ENCODE measurements around the gene EPC2. TPM values are rescaled to one million over a fixed set of nuclear protein-coding genes. Genes with fewer than 3 reads are reported as not detected.

Gene EPC2
- polyA plus RNA-seq, 1 experiment = 24.7 TPM

GRCh38 chr2:148650881-148651280 lies 6.3 kb downstream of the EPC2 start:
- Histone ChIP-seq H3K27me3 (ENCODE audit: control insufficient read depth, insufficient read depth, low read length) (no peaks in the 10 kb centered on the region), H3K27ac (ENCODE audit: low read depth, low read length) (no peak overlapping the region), H3K9me3 (ENCODE audit: control insufficient read depth, insufficient read depth, low read length) (no peaks in the 10 kb centered on the region), H3K4me3 (ENCODE audit: low read depth, low read length) (no peak overlapping the region)
- ChIA-PET POLR2A (no interaction called here), CTCF (no interaction called here)
- DNase-seq (ENCODE audit: low read depth, low spot score) = no peak
- no peak for TF ChIP-seq CTCF (IDR thresholded peaks at IDR 0.05; ENCODE audit: low read depth, low read length)

GRCh38 chr2:148651972-148652371 lies 7.4 kb downstream of the EPC2 start:
- Histone ChIP-seq H3K27me3 (ENCODE audit: control insufficient read depth, insufficient read depth, low read length) (no peaks in the 10 kb centered on the region), H3K9me3 (ENCODE audit: control insufficient read depth, insufficient read depth, low read length) (no peaks in the 10 kb centered on the region), H3K4me3 (ENCODE audit: low read depth, low read length) (no peak overlapping the region), H3K27ac (ENCODE audit: low read depth, low read length) (no peak overlapping the region)
- ChIA-PET POLR2A (no interaction called here), CTCF (interaction anchor here (0.6 kb wide), 1 partner anchor 909 kb away, joined by 3 read pairs; no protein-coding TSS in a partner anchor)
- no peak for DNase-seq (ENCODE audit: low read depth, low spot score)
- TF ChIP-seq CTCF (IDR thresholded peaks at IDR 0.05; ENCODE audit: low read depth, low read length) = no peak

- Histone ChIP-seq H3K27me3 (ENCODE audit: control insufficient read depth, insufficient read depth, low read length) (no peaks in the 10 kb centered on the region), H3K4me3 (ENCODE audit: low read depth, low read length) (no peak overlapping the region), H3K9me3 (ENCODE audit: control insufficient read depth, insufficient read depth, low read length) (no peaks in the 10 kb centered on the region), H3K27ac (ENCODE audit: low read depth, low read length) (no peak overlapping the region)
- TF ChIP-seq CTCF (IDR thresholded peaks at IDR 0.05; ENCODE audit: low read depth, low read length) = no peak
- CTCF ChIA-PET = no interaction called here
- no peak for DNase-seq (ENCODE audit: low read depth, low spot score)
- POLR2A ChIA-PET = interaction anchor here (1.2 kb wide), 1 partner anchor 8 kb away, joined by 4 read pairs; no protein-coding TSS in a partner anchor
Observed at GRCh38 chr2:148653437-148653836, 8.9 kb downstream of the EPC2 start.

GRCh38 chr2:148654435-148654834 lies 9.9 kb downstream of the EPC2 start:
- no peaks in the 10 kb centered on the region for H3K27me3 ChIP-seq (ENCODE audit: control insufficient read depth, insufficient read depth, low read length)
- H3K9me3 ChIP-seq (ENCODE audit: control insufficient read depth, insufficient read depth, low read length) = no peaks in the 10 kb centered on the region
- ChIA-PET POLR2A (no interaction called here), CTCF (no interaction called here)
- TF ChIP-seq CTCF (IDR thresholded peaks at IDR 0.05; ENCODE audit: low read depth, low read length) = no peak
- no peak overlapping the region for H3K27ac ChIP-seq (ENCODE audit: low read depth, low read length)
- no peak overlapping the region for H3K4me3 ChIP-seq (ENCODE audit: low read depth, low read length)
- no peak for DNase-seq (ENCODE audit: low read depth, low spot score)

GRCh38 chr2:148656516-148656915 lies 12.0 kb downstream of the EPC2 start:
- H3K9me3 ChIP-seq (ENCODE audit: control insufficient read depth, insufficient read depth, low read length) = no peaks in the 10 kb centered on the region
- no peak overlapping the region for H3K27ac ChIP-seq (ENCODE audit: low read depth, low read length)
- no peak for DNase-seq (ENCODE audit: low read depth, low spot score)
- ChIA-PET CTCF (interaction anchor here (0.6 kb wide), 1 partner anchor 13 kb away, joined by 3 read pairs; no protein-coding TSS in a partner anchor), POLR2A (no interaction called here)
- H3K4me3 ChIP-seq (ENCODE audit: low read depth, low read length) = no peak overlapping the region
- TF ChIP-seq CTCF (IDR thresholded peaks at IDR 0.05; ENCODE audit: low read depth, low read length) = no peak
- H3K27me3 ChIP-seq (ENCODE audit: control insufficient read depth, insufficient read depth, low read length) = no peaks in the 10 kb centered on the region

Data from AG04450 (cell line).